GM21723 (cell line): ENCODE results near the gene CNIH4.
"Not testable (repeated sequence)": the region's sequence is repeated elsewhere in the genome, so short reads cannot be mapped to it uniquely, and the experiment has no call there.

Experiments used
- ATAC-seq: cut with Tn5 transposase; IDR thresholded peaks from one replicate; pipeline ENCODE4 v1.9.1; 2021; ENCODE audit warnings: mild to moderate bottlenecking, moderate library complexity; ENCODE audit not compliant: unreplicated experiment

Gene CNIH4

GRCh38 chr1:224356685-224357625 is at the start of gene CNIH4:
Gene CNIH4 (plus strand): TSS chr1:224356879. CDS start chr1:224356925, 46 bp downstream.
- peak; percentile 99 for ATAC-seq

- no peak for ATAC-seq
Observed at GRCh38 chr1:224308064-224308463, 48.6 kb upstream of the CNIH4 start.

GRCh38 chr1:224311503-224311902 is 45.2 kb upstream of the CNIH4 start:
- not testable (repeated sequence) for ATAC-seq

GRCh38 chr1:224312025-224312424 is 44.7 kb upstream of the CNIH4 start:
- ATAC-seq = no peak

GRCh38 chr1:224317383-224318045 is 39.2 kb upstream of the CNIH4 start:
- no peak for ATAC-seq

GRCh38 chr1:224321706-224322105 is 35.0 kb upstream of the CNIH4 start:
- ATAC-seq = no peak

- no peak for ATAC-seq
Observed at GRCh38 chr1:224325959-224326358, 30.7 kb upstream of the CNIH4 start.

- no peak for ATAC-seq
Observed at GRCh38 chr1:224328644-224329043, 28.0 kb upstream of the CNIH4 start.

- ATAC-seq = no peak
Observed at GRCh38 chr1:224329484-224329841, 27.2 kb upstream of the CNIH4 start.

GRCh38 chr1:224329842-224330753 is 26.6 kb upstream of the CNIH4 start, which contains the start of gene NVL:
Gene NVL (minus strand): TSS chr1:224330172. CDS start chr1:224330127, 45 bp downstream.
- peak; percentile 86 for ATAC-seq

- no peak for ATAC-seq
Observed at GRCh38 chr1:224331326-224331725, 25.4 kb upstream of the CNIH4 start.

GRCh38 chr1:224331824-224332223 is 24.9 kb upstream of the CNIH4 start:
- ATAC-seq = no peak

GRCh38 chr1:224333309-224333926 is 23.3 kb upstream of the CNIH4 start:
- peak; percentile 54 for ATAC-seq

- no peak for ATAC-seq
Observed at GRCh38 chr1:224333939-224334786, 22.5 kb upstream of the CNIH4 start.

- ATAC-seq = no peak
Observed at GRCh38 chr1:224338150-224338838, 18.4 kb upstream of the CNIH4 start.

GRCh38 chr1:224339442-224340033 is 17.1 kb upstream of the CNIH4 start:
- no peak for ATAC-seq

- ATAC-seq = peak; percentile 79
Observed at GRCh38 chr1:224340453-224341384, 16.0 kb upstream of the CNIH4 start.
